IPS-NIHi7 (cell line): ENCODE data around the gene SUSD6.

Experiments used
- DNase-seq: peaks from one replicate; pipeline ENCODE4 v3.0.0; 2012; ENCODE audit warnings: mixed read lengths; ENCODE audit errors: extremely low spot score

SUSD6 gene, protein sequence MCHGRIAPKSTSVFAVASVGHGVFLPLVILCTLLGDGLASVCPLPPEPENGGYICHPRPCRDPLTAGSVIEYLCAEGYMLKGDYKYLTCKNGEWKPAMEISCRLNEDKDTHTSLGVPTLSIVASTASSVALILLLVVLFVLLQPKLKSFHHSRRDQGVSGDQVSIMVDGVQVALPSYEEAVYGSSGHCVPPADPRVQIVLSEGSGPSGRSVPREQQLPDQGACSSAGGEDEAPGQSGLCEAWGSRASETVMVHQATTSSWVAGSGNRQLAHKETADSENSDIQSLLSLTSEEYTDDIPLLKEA

GRCh38 chr14:69611172-69612013 is at the start of gene SUSD6:
Gene SUSD6, plus strand, starts transcription at chr14:69611596. Its CDS starts 46,997 bp downstream, at chr14:69658593.
- peak; percentile 93 for DNase-seq

- no peak for DNase-seq
These were observed 49.5 kb upstream of the SUSD6 start for GRCh38 chr14:69561893-69562292.

GRCh38 chr14:69567563-69567962 is 43.8 kb upstream of the SUSD6 start:
- DNase-seq = no peak

- DNase-seq = no peak
These were observed 41.5 kb upstream of the SUSD6 start for GRCh38 chr14:69569859-69570258.

- no peak for DNase-seq
These were observed 40.5 kb upstream of the SUSD6 start for GRCh38 chr14:69570836-69571330.

- peak; percentile 22 for DNase-seq
These were observed 39.9 kb upstream of the SUSD6 start for GRCh38 chr14:69571449-69572029.

DNA sequence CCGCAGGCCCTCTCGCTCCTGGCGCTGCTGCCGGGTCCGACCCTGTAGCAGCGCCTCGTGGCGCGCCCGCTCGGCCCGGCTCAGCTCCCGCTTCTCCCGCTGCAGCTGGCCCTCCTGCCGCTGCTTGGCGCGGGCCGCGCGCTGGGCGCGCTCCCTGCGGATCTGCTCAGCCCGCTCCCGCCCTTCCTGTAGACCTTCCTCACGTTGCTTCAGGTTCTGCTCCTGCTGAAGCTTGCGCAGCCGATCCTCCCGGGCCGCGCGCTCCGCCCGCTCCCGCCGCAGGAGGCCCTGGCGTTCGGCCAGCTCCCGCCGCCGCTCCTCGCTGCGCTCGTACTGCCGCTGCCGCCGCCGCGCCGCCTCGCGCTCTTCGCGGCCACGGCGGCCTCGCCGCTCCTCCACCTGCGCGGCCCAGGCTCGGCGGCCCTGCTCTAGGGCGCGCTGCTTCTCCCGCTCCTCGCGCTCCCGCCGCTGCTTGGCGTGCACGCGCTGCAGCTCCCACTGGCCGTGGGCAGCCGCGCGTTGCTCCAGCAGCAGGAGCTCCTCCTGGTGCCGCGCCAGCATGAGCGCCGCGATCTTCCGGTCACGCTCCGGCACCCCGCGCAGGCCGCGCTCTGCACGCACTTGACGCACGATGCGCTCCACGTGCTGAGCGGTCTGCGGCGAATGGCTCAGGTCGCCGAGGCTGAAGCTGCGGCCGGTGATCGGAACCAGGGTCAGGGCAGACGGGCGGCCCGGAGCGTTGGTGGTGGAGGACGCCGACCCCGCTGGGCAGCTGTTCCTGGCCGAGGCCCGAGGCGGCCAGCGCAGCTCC is 39.2 kb upstream of the SUSD6 start:
- peak; percentile 60 for DNase-seq

DNA sequence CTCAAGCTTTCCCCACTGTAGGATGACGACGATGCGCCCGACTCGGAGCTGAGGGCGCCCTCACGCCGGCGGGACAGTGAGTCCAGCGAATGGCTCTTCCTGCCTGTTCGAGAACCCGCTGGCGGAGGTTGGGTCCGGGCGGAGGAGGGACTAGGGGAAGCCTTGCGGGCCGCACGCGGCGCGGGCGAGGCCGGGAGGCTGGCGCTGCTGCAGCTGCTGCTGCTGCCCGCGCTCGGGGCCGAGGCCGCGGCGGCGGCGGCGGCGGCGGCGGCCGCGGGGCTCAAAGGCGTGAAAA is 38.6 kb upstream of the SUSD6 start:
- DNase-seq = no peak

- DNase-seq = no peak
These were observed 38.1 kb upstream of the SUSD6 start for GRCh38 chr14:69573205-69573830.

DNA sequence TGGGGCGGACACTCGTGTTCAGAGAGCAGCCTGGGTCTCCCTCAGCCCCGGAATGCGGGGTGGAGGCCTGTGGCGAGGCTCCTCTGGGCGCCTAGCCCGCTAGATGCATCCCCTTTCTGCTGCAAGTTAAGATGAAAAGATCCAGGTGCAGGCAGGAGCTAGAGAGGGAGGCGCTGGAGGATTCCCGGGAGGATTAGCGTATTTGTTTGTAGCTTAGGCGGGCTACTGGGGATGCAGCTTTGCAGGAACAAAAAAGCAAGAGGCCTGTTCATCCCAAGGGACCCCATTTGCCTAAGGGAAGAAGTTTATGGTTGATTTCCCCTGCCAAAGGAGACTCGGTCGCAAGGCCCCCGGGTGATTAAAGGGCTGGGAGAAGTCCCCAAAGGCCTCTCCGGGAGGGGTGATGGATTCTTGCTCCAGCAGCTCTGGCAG is 37.5 kb upstream of the SUSD6 start:
- peak; percentile 50 for DNase-seq

DNA sequence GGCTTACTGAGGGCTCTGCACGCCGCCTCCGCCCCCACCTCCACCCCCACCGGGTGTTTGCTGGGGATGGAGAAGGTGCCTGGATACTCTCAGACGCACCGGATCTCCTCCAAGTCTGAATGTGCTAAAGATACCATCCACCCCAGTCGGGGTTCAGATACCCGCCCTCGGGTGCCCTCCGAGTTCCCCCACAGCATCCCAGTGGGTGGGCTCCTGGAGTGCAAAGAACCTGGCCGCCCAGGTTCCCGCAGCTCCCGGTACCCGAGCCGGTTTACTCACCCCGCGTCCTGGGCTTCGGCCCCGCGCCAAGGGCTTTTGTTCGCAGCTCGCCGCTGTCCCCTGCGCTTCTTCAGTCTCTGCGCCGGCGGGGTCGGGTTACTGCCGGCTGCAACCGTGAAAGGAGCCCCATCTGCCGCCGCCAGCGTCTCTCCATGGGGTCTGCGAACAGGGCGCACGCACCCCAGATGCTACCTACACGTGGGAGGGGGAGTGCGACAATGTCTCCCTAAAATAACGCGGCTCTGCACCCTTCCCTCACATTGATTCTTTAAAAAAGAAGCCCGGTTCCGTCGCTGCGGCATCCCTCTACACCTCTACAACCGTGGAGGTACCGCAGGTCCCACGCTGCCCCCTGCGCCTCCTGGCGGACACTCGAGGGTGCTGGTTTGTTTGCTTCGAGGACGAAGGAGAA is 37.0 kb upstream of the SUSD6 start, which contains the start of gene CCDC177:
Gene CCDC177 (minus strand): TSS at position 609 of the 691 bp plus-strand sequence. CDS start 1,249 bp downstream, outside the sequence.
- DNase-seq = peak; percentile 76

DNA sequence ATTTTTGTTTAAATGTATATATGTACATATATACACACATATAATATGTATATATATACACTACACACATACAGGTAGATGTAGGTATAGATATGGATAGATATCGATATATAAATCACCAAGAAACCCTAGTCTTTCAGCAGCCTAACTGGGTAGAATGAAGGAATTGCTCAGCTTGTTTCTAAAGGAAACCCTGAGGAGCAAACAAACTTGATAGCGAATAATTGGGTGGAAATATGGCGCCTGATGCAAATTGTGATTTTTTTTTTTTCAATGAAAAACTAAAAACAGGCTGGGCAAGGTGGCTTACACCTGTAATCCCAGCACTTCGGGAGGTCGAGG is 36.5 kb upstream of the SUSD6 start:
- DNase-seq = no peak

DNA sequence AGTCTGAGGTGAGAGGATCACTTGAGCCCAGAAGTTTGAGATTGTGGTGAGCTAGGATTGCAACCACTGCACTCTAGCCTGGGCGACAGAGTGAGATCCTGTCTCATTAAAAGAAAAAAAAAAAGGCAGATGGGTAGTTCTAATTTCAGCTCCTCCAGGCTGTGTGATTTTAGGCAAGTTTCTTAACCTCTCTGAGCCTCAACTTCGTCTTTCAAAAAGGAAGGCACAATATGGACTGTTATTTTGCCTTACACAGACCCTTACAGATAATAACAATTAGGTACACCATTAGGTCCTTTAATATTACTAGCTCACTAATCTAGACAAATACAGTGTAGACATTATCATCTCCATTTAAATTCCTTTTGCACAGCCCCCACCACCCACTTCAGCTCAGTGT is 31.9 kb upstream of the SUSD6 start:
- no peak for DNase-seq

DNA sequence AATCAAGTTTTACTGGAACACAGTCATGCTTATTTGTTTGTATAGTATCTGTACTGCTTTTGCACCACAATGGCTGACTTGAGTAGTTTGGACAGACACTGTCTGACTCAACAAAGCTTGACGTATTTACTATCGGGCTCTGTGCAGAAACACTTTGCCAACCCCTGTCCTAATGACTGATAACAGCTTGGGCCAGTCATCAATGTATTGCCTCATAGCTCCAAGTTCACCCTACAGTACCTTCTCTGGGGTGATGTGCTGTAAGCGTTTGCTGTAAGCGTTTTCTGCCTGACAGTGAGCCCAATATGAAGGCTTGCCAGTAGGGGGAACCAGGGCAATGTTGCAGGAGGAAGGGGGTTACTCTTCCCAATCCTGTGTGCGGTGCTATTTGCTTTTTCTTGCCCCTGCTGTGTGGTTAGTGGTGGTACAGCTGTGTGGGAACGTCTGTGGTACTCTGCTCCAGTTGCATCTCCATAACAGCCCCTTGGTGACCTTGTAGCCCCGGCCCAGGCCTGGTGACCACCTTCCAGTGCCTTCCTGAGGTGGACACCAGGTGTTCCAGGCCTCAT is 31.3 kb upstream of the SUSD6 start:
- DNase-seq = peak; percentile 77

- DNase-seq = no peak
These were observed 30.0 kb upstream of the SUSD6 start for GRCh38 chr14:69581316-69581935.

- DNase-seq = no peak
These were observed 29.2 kb upstream of the SUSD6 start for GRCh38 chr14:69582212-69582611.

DNA sequence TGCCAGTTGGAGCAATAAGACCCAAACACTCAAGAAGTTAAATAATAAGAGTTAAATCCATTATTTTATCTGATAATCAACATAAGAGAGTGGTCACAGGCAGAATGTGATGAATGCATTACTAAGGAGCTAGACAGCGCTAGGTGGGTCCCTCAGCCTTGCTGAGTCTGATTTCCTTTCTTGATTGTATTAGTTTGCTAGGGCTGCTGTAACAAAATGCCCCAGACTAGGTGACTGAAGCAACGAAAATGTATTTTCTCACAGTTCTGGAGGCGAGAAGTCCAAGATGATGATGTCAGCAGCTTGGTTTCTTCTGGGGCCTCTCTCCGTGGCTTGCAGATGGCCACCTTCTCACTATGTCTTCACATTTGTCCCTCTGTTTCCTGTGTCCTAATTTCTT is 28.6 kb upstream of the SUSD6 start:
- DNase-seq = no peak

GRCh38 chr14:69584389-69584788 is 27.0 kb upstream of the SUSD6 start:
- no peak for DNase-seq

GRCh38 chr14:69586404-69586803 is 25.0 kb upstream of the SUSD6 start:
- no peak for DNase-seq

GRCh38 chr14:69587389-69587788 is 24.0 kb upstream of the SUSD6 start:
- no peak for DNase-seq
